SU-DHL-6 (cell line): Measurements from ENCODE around the gene IPCEF1.

Experiments
- H2AFZ ChIP-seq: fragments of 200-600 bp; sonication (generic); 2 replicates; pipeline ENCODE4 v1.6.1; 2014; ENCODE audit warnings: low read depth, mild to moderate bottlenecking, moderate library complexity, mixed read lengths, antibody characterized with exemption, low read length; ENCODE audit not compliant: severe bottlenecking
- H3F3A ChIP-seq: fragments of 200-600 bp; shearing (Covaris generic); 2 replicates; pipeline ENCODE4 v1.6.0; 2016; ENCODE audit warnings: antibody characterized with exemption, mild to moderate bottlenecking; ENCODE audit not compliant: insufficient read depth
- H3K27ac ChIP-seq: fragments of 200-600 bp; sonication (generic); 2 replicates; pipeline ENCODE4 v1.5.1; 2016; ENCODE audit warnings: low read depth, mild to moderate bottlenecking, low read length, moderate library complexity, mixed read lengths
- H3K27me3 ChIP-seq: fragments of 200-600 bp; sonication (generic), shearing (Covaris generic); 2 replicates; pipeline ENCODE4 v1.6.0; 2014; ENCODE audit warnings: mild to moderate bottlenecking, low read length
- H3K36me3 ChIP-seq: fragments of 200-600 bp; sonication (generic); 2 replicates; pipeline ENCODE4 v1.6.1; 2014; ENCODE audit warnings: mild to moderate bottlenecking, low read length, mixed read lengths
- H3K4me2 ChIP-seq: fragments of 300-600, 200-600 bp; shearing (Covaris generic), sonication (generic); 2 replicates; pipeline ENCODE4 v1.6.0; 2014; ENCODE audit warnings: low read length, low read depth, mild to moderate bottlenecking; ENCODE audit not compliant: poor library complexity, severe bottlenecking
- H3K4me3 ChIP-seq: fragments of 200-600 bp; sonication (generic); 2 replicates; pipeline ENCODE4 v1.5.1; 2014; ENCODE audit warnings: antibody characterized with exemption, low read length, mild to moderate bottlenecking, mixed read lengths; ENCODE audit not compliant: insufficient read depth, poor library complexity, severe bottlenecking
- H3K79me2 ChIP-seq: fragments of 200-600 bp; sonication (generic); 2 replicates; pipeline ENCODE4 v1.6.1; 2014; ENCODE audit warnings: mild to moderate bottlenecking, low read length, moderate library complexity; ENCODE audit not compliant: insufficient read depth
- H3K9ac ChIP-seq: fragments of 200-600 bp; sonication (generic); 2 replicates; pipeline ENCODE4 v1.7.0; 2014; ENCODE audit warnings: mild to moderate bottlenecking, low read length
- H3K9me2 ChIP-seq: fragments of 200-600 bp; sonication (generic); replicated peaks from 2 replicates; pipeline ENCODE4 v1.6.1; 2014; ENCODE audit warnings: low read length; ENCODE audit not compliant: insufficient read depth
- H3K9me3 ChIP-seq: fragments of 200-600 bp; sonication (generic); 2 replicates; pipeline ENCODE4 v1.6.1; 2014; ENCODE audit warnings: low read length, mixed read lengths; ENCODE audit not compliant: insufficient read depth
- H4K20me1 ChIP-seq: fragments of 200-600 bp; sonication (generic); 2 replicates; pipeline ENCODE4 v1.6.1; 2014; ENCODE audit warnings: low read depth, mild to moderate bottlenecking, antibody characterized with exemption, low read length, moderate library complexity, mixed read lengths
- EZH2phosphoT487 ChIP-seq: fragments of 200-600 bp; sonication (generic), shearing (Covaris generic); conservative IDR thresholded peaks from 2 replicates; pipeline ENCODE4 v1.6.1; 2018; ENCODE audit warnings: mild to moderate bottlenecking, antibody characterized with exemption, low read length, moderate library complexity, mixed read lengths
- TF ChIP-seq, protein P1 (sequence below): fragments of 200-600 bp; sonication (generic); IDR thresholded peaks from one replicate; pipeline ENCODE4 v1.5.1; 2017; ENCODE audit warnings: antibody characterized with exemption, mild to moderate bottlenecking, low read length, moderate library complexity; ENCODE audit not compliant: insufficient read depth, poor library complexity, severe bottlenecking

IPCEF1 gene

DNA sequence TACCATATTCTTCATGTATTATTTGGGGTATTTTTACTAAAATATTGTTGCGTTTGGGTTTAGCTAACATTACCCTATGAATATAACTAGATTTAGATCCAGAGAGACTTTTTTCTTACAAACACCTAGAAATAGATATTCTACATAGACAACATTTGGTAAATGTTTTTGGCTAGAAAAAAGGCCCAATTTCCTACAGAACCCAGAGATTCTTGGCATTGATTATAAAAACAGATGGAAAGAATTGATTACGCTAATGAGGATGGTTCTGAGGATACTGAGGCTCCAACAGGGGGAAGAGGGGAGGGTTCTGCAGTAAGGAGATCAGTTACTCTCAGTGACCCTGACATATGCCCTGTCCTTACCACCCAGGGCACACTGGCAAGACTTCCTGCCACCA lies 123.2 kb downstream of the IPCEF1 start:
- no peaks in the 10 kb centered on the region for H3K9me2 ChIP-seq
- H3K27ac ChIP-seq = no peak overlapping the region

GRCh38 chr6:154232013-154232910 lies 124.3 kb downstream of the IPCEF1 start:
- Histone ChIP-seq H4K20me1 (no peaks in the 10 kb centered on the region), H3K9me2 (no peaks in the 10 kb centered on the region), H3K27me3 (no peaks in the 10 kb centered on the region), H3K4me3 (no peak overlapping the region), H3K9ac (no peak overlapping the region), H3K9me3 (no peaks in the 10 kb centered on the region), H2AFZ (no peak overlapping the region), H3K4me2 (no peak overlapping the region), H3K36me3 (no peaks in the 10 kb centered on the region), H3K27ac (no peak overlapping the region), H3K79me2 (no peaks in the 10 kb centered on the region), H3F3A (no peaks in the 10 kb centered on the region)
- TF ChIP-seq EZH2phosphoT487 = no peak
- TF ChIP-seq, protein P1, sequence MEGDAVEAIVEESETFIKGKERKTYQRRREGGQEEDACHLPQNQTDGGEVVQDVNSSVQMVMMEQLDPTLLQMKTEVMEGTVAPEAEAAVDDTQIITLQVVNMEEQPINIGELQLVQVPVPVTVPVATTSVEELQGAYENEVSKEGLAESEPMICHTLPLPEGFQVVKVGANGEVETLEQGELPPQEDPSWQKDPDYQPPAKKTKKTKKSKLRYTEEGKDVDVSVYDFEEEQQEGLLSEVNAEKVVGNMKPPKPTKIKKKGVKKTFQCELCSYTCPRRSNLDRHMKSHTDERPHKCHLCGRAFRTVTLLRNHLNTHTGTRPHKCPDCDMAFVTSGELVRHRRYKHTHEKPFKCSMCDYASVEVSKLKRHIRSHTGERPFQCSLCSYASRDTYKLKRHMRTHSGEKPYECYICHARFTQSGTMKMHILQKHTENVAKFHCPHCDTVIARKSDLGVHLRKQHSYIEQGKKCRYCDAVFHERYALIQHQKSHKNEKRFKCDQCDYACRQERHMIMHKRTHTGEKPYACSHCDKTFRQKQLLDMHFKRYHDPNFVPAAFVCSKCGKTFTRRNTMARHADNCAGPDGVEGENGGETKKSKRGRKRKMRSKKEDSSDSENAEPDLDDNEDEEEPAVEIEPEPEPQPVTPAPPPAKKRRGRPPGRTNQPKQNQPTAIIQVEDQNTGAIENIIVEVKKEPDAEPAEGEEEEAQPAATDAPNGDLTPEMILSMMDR = no peak

More for the DNA sequence above, 123.2 kb downstream of the IPCEF1 start:
- Histone ChIP-seq H3K36me3 (no peaks in the 10 kb centered on the region), H3K79me2 (no peaks in the 10 kb centered on the region), H3K4me2 (no peak overlapping the region), H2AFZ (no peak overlapping the region), H3K27me3 (no peaks in the 10 kb centered on the region), H3K9me3 (no peaks in the 10 kb centered on the region), H3F3A (no peaks in the 10 kb centered on the region), H3K9ac (no peak overlapping the region), H4K20me1 (no peaks in the 10 kb centered on the region), H3K4me3 (no peak overlapping the region)
- TF ChIP-seq EZH2phosphoT487 = no peak
- TF ChIP-seq, protein P1 = no peak

- H3K9me3 ChIP-seq = no peaks in the 10 kb centered on the region
- H3K36me3 ChIP-seq = no peaks in the 10 kb centered on the region
- H2AFZ ChIP-seq = no peak overlapping the region
- no peaks in the 10 kb centered on the region for H3F3A ChIP-seq
- H3K4me3 ChIP-seq = no peak overlapping the region
- no peaks in the 10 kb centered on the region for H4K20me1 ChIP-seq
- no peaks in the 10 kb centered on the region for H3K79me2 ChIP-seq
- TF ChIP-seq, protein P1 = no peak
- TF ChIP-seq EZH2phosphoT487 = no peak
- no peaks in the 10 kb centered on the region for H3K27me3 ChIP-seq
- H3K4me2 ChIP-seq = no peak overlapping the region
- no peaks in the 10 kb centered on the region for H3K9me2 ChIP-seq
- H3K9ac ChIP-seq = no peak overlapping the region
- H3K27ac ChIP-seq = no peak overlapping the region
Observed at GRCh38 chr6:154230910-154231595, 125.5 kb downstream of the IPCEF1 start.
